WTC11 (cell line): ENCODE data around the gene HMX3. TPM values are rescaled to one million over a fixed set of nuclear protein-coding genes. Genes with fewer than 3 reads are reported as not detected.

Source experiments
- ATAC-seq: fragments of 200-7000 bp; cut with Tn5 transposase; 2 replicates; pipeline ENCODE4 v1.10.0; 2021; ENCODE audit warnings: mild to moderate bottlenecking, moderate library complexity
- CTCF ChIA-PET: fragments of 300-600 bp; sonication (Branson Sonifier 250); formaldehyde crosslinking; loops from one replicate; lab custom pipeline; 2021; ENCODE audit warnings: antibody characterized with exemption; lab: Charles Lee
- POLR2A ChIA-PET: fragments of 350-600 bp; sonication (Branson Sonifier 250); formaldehyde crosslinking; loops from one replicate; lab custom pipeline; 2021; ENCODE audit warnings: antibody characterized with exemption; lab: Charles Lee
- DNase-seq: peaks from one replicate; pipeline ENCODE4 v3.0.0; 2021; ENCODE audit warnings: low spot score
- H3K27ac Mint-ChIP-seq: 2 replicates; pipeline ENCODE4 v1.8.0; 2021; ENCODE audit warnings: mixed read lengths
- H3K27me3 Mint-ChIP-seq: 2 replicates; pipeline ENCODE4 v1.8.0; 2021; ENCODE audit warnings: low read depth, mild to moderate bottlenecking, moderate library complexity, mixed read lengths
- H3K36me3 Mint-ChIP-seq: 2 replicates; pipeline ENCODE4 v1.8.0; 2021; ENCODE audit warnings: mixed read lengths
- H3K4me1 Mint-ChIP-seq: 2 replicates; pipeline ENCODE4 v1.8.0; 2022; ENCODE audit warnings: mixed read lengths
- H3K4me3 Mint-ChIP-seq: 2 replicates; pipeline ENCODE4 v1.8.0; 2021; ENCODE audit warnings: mild to moderate bottlenecking, moderate library complexity, mixed read lengths
- H3K9me3 Mint-ChIP-seq: 2 replicates; pipeline ENCODE4 v1.8.0; 2021; ENCODE audit warnings: mixed read lengths
- AR ChIP-seq: fragments of 250-450 bp; sonication (Bioruptor Pico); IDR thresholded peaks from 2 replicates; pipeline ENCODE4 v1.9.0; 2021; ENCODE audit warnings: mild to moderate bottlenecking
- ARID4B ChIP-seq: sonication (generic); formaldehyde crosslinking; IDR thresholded peaks from 2 replicates; pipeline ENCODE4 v1.8.0; 2023; ENCODE audit warnings: missing genetic modification reagents, mild to moderate bottlenecking, borderline replicate concordance
- ATF3 ChIP-seq: sonication (generic); formaldehyde crosslinking; conservative IDR thresholded peaks from 2 replicates; pipeline ENCODE4 v1.8.1; 2022; ENCODE audit warnings: mild to moderate bottlenecking, missing genetic modification reagents
- CBFB ChIP-seq: sonication (generic); formaldehyde crosslinking; IDR thresholded peaks from 2 replicates; pipeline ENCODE4 v1.8.1; 2022; ENCODE audit warnings: mild to moderate bottlenecking, low read depth, missing genetic modification reagents
- ELF4 ChIP-seq: sonication (generic); formaldehyde crosslinking; IDR thresholded peaks from 2 replicates; pipeline ENCODE4 v1.8.1; 2022; ENCODE audit warnings: low read depth, mild to moderate bottlenecking, moderate library complexity, missing genetic modification reagents
- ESRRA ChIP-seq: sonication (generic); formaldehyde crosslinking; IDR thresholded peaks from 2 replicates; pipeline ENCODE4 v1.8.1; 2022; ENCODE audit warnings: mild to moderate bottlenecking, missing genetic modification reagents, borderline replicate concordance
- FOXK1 ChIP-seq: sonication (generic); formaldehyde crosslinking; IDR thresholded peaks from 2 replicates; pipeline ENCODE4 v1.8.0; 2022; ENCODE audit warnings: mild to moderate bottlenecking, moderate library complexity, missing genetic modification reagents
- GABPB1 ChIP-seq: sonication (generic); formaldehyde crosslinking; IDR thresholded peaks from 2 replicates; pipeline ENCODE4 v1.8.1; 2023; ENCODE audit warnings: mild to moderate bottlenecking, missing genetic modification reagents
- JUN ChIP-seq: sonication (generic); formaldehyde crosslinking; IDR thresholded peaks from 2 replicates; pipeline ENCODE4 v1.8.0; 2023; ENCODE audit warnings: mild to moderate bottlenecking, missing genetic modification reagents
- MYBL2 ChIP-seq: sonication (generic); formaldehyde crosslinking; IDR thresholded peaks from 2 replicates; pipeline ENCODE4 v1.8.1; 2023; ENCODE audit warnings: mild to moderate bottlenecking, moderate library complexity, missing genetic modification reagents
- NFATC4 ChIP-seq: fragments of 250-450 bp; sonication (Bioruptor Pico); IDR thresholded peaks from 2 replicates; pipeline ENCODE4 v1.9.0; 2021; ENCODE audit warnings: mild to moderate bottlenecking
- NR3C1 ChIP-seq: sonication (generic); formaldehyde crosslinking; conservative IDR thresholded peaks from 2 replicates; pipeline ENCODE4 v1.8.1; 2023; ENCODE audit warnings: low read depth, mild to moderate bottlenecking, missing genetic modification reagents
- PRRX2 ChIP-seq: fragments of 250-450 bp; sonication (Bioruptor Pico); IDR thresholded peaks from 2 replicates; pipeline ENCODE4 v1.8.0; 2021; ENCODE audit warnings: mild to moderate bottlenecking
- RORB ChIP-seq: fragments of 250-450 bp; sonication (Bioruptor Pico); IDR thresholded peaks from 2 replicates; pipeline ENCODE4 v1.9.0; 2021; ENCODE audit warnings: mild to moderate bottlenecking
- SMAD4 ChIP-seq: sonication (generic); formaldehyde crosslinking; IDR thresholded peaks from 2 replicates; pipeline ENCODE4 v1.8.0; 2022; ENCODE audit warnings: mild to moderate bottlenecking, missing genetic modification reagents
- TCF7 ChIP-seq: sonication (generic); formaldehyde crosslinking; IDR thresholded peaks from 2 replicates; pipeline ENCODE4 v1.8.0; 2022; ENCODE audit warnings: mild to moderate bottlenecking, low read depth, missing genetic modification reagents, moderate library complexity
- TEAD1 ChIP-seq: sonication (generic); formaldehyde crosslinking; IDR thresholded peaks from 2 replicates; pipeline ENCODE4 v1.8.0; 2022; ENCODE audit warnings: mild to moderate bottlenecking, missing genetic modification reagents
- USF1 ChIP-seq: sonication (generic); formaldehyde crosslinking; IDR thresholded peaks from 2 replicates; pipeline ENCODE4 v1.8.0; 2022; ENCODE audit warnings: mild to moderate bottlenecking, missing genetic modification reagents
- USF2 ChIP-seq: sonication (generic); formaldehyde crosslinking; IDR thresholded peaks from 2 replicates; pipeline ENCODE4 v1.8.1; 2023; ENCODE audit warnings: mild to moderate bottlenecking, missing genetic modification reagents, moderate library complexity
- total RNA-seq: library from RNA; stranded (reverse); gene quantifications from 3 replicates; pipeline ENCODE4 v1.2.3, GENCODE V29; 2021
- TF ChIP-seq, protein P1 (sequence below): sonication (generic); formaldehyde crosslinking; IDR thresholded peaks from 2 replicates; pipeline ENCODE4 v1.8.1; 2022; ENCODE audit warnings: low read depth, missing genetic modification reagents, borderline replicate concordance
- TF ChIP-seq, protein P2 (sequence below): sonication (generic); formaldehyde crosslinking; IDR thresholded peaks from 2 replicates; pipeline ENCODE4 v1.8.0; 2022; ENCODE audit warnings: mild to moderate bottlenecking, missing genetic modification reagents
- TF ChIP-seq, protein P3 (sequence below): sonication (generic); formaldehyde crosslinking; IDR thresholded peaks from 2 replicates; pipeline ENCODE4 v1.8.0; 2022; ENCODE audit warnings: mild to moderate bottlenecking, missing genetic modification reagents

HMX3 gene
- total RNA-seq, 1 experiment from 2014 or later: not detected

GRCh38 chr10:123183724-123184123 is 48.0 kb downstream of the HMX3 start:
- Mint-ChIP-seq H3K27ac (no peak overlapping the region), H3K9me3 (peaks cover 19% of the 10 kb centered on the region), H3K27me3 (no peaks in the 10 kb centered on the region), H3K4me1 (no peaks in the 10 kb centered on the region), H3K4me3 (no peak overlapping the region)
- DNase-seq: no peak
- ATAC-seq: no peak
- CTCF ChIA-PET: no interaction called here
- TF ChIP-seq NFATC4 (CRISPR knock-in tag) (no peak), USF1 (CRISPR knock-in tag) (no peak), NR3C1 (CRISPR knock-in tag) (no peak), ESRRA (CRISPR knock-in tag) (no peak), FOXK1 (CRISPR knock-in tag) (no peak), RORB (CRISPR knock-in tag) (no peak), GABPB1 (CRISPR knock-in tag) (no peak), TEAD1 (CRISPR knock-in tag) (no peak), ATF3 (CRISPR knock-in tag) (no peak), AR (CRISPR knock-in tag) (no peak), MYBL2 (CRISPR knock-in tag) (no peak), CBFB (CRISPR knock-in tag) (no peak)
- TF ChIP-seq, protein P1, sequence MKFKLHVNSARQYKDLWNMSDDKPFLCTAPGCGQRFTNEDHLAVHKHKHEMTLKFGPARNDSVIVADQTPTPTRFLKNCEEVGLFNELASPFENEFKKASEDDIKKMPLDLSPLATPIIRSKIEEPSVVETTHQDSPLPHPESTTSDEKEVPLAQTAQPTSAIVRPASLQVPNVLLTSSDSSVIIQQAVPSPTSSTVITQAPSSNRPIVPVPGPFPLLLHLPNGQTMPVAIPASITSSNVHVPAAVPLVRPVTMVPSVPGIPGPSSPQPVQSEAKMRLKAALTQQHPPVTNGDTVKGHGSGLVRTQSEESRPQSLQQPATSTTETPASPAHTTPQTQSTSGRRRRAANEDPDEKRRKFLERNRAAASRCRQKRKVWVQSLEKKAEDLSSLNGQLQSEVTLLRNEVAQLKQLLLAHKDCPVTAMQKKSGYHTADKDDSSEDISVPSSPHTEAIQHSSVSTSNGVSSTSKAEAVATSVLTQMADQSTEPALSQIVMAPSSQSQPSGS: no peak
- TF ChIP-seq, protein P2, sequence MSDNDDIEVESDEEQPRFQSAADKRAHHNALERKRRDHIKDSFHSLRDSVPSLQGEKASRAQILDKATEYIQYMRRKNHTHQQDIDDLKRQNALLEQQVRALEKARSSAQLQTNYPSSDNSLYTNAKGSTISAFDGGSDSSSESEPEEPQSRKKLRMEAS (CRISPR knock-in tag): no peak
- TF ChIP-seq, protein P3, sequence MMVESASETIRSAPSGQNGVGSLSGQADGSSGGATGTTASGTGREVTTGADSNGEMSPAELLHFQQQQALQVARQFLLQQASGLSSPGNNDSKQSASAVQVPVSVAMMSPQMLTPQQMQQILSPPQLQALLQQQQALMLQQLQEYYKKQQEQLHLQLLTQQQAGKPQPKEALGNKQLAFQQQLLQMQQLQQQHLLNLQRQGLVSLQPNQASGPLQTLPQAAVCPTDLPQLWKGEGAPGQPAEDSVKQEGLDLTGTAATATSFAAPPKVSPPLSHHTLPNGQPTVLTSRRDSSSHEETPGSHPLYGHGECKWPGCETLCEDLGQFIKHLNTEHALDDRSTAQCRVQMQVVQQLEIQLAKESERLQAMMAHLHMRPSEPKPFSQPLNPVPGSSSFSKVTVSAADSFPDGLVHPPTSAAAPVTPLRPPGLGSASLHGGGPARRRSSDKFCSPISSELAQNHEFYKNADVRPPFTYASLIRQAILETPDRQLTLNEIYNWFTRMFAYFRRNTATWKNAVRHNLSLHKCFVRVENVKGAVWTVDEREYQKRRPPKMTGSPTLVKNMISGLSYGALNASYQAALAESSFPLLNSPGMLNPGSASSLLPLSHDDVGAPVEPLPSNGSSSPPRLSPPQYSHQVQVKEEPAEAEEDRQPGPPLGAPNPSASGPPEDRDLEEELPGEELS (CRISPR knock-in tag): no peak
- TF ChIP-seq, all 79 proteins: peak for 0
- peaks cover 21% of the 10 kb centered on the region for H3K36me3 Mint-ChIP-seq
- POLR2A ChIA-PET: no interaction called here

GRCh38 chr10:123187781-123188180 is 52.0 kb downstream of the HMX3 start:
- no peak for DNase-seq
- ChIA-PET POLR2A (no interaction called here), CTCF (no interaction called here)
- TF ChIP-seq ARID4B (CRISPR knock-in tag) (no peak), TEAD1 (CRISPR knock-in tag) (no peak), USF2 (CRISPR knock-in tag) (no peak), ELF4 (CRISPR knock-in tag) (no peak), SMAD4 (CRISPR knock-in tag) (no peak), PRRX2 (CRISPR knock-in tag) (no peak), TCF7 (no peak), JUN (CRISPR knock-in tag) (no peak), RORB (CRISPR knock-in tag) (no peak)

More at GRCh38 chr10:123187781-123188180, 52.0 kb downstream of the HMX3 start:
- peaks cover 19% of the 10 kb centered on the region for H3K36me3 Mint-ChIP-seq
- peaks cover 10% of the 10 kb centered on the region for H3K9me3 Mint-ChIP-seq
- peaks cover 10% of the 10 kb centered on the region for H3K4me1 Mint-ChIP-seq
- H3K27ac Mint-ChIP-seq: no peak overlapping the region
- no peaks in the 10 kb centered on the region for H3K27me3 Mint-ChIP-seq
- no peak for ATAC-seq
- H3K4me3 Mint-ChIP-seq: no peak overlapping the region
